Body of pancreas (tissue), 4 donors: Measurements from ENCODE around the gene SLC29A3.

Source experiments
- CTCF ChIP-seq, 7 experiments: fragments of 450-650 bp in 4 of 7; fragments of 200-600 bp in 3 of 7; sonication (generic) in 3 of 7; IDR thresholded peaks; one replicate each; pipeline ENCODE4 v1.5.1; 2016 to 2019; ENCODE audit warnings: antibody characterized with exemption in 7 of 7
- POLR2A ChIP-seq, 3 donors: fragments of 450-650 bp; IDR thresholded peaks; one replicate each; pipeline ENCODE4 v1.6.1; 2016; ENCODE audit warnings: antibody characterized with exemption in 3 of 3, mild to moderate bottlenecking in 2 of 3

- no peak for TF ChIP-seq CTCF (IDR thresholded peaks at IDR 0.05)
- no peak for TF ChIP-seq POLR2A (IDR thresholded peaks at IDR 0.05)
Measured at GRCh38 chr10:71369602-71370001, 50.5 kb downstream of the SLC29A3 start.
